ENCODE data around the gene DYNLT2B.
"Not testable (repeated sequence)": the region's sequence is repeated elsewhere in the genome, so short reads cannot be mapped to it uniquely, and the experiment has no call there.

The DYNLT2B gene

DNA sequence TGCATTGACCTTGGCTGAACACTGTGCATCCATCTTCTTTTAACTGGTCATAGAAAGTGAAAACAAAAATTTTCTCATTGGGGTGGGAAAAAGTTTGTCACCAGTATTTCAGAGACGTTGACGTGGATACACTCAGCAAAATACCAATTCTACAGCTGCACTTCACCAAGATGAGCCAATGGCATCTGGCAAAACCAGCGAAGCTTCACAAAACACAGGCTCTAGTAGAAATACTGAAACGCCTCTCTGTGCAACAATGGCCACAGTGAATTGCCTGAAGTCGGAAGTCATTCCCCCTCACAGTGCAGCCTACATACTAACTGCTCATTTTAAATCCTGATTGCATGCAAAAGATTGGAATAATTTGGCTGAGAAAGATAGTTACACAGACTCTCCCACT, 47.5 kb downstream of the DYNLT2B start:
- DNase-seq (ENCODE audit: low spot score): no peak

- no peak for DNase-seq (ENCODE audit: low spot score)
Observed at GRCh38 chr3:196268284-196269163, 49.5 kb downstream of the DYNLT2B start.

- no peak for DNase-seq (ENCODE audit: low spot score)
Observed at GRCh38 chr3:196263819-196264218, 54.2 kb downstream of the DYNLT2B start.

- DNase-seq (ENCODE audit: low spot score): no peak
Observed at GRCh38 chr3:196260784-196261183, 57.3 kb downstream of the DYNLT2B start.

- no peak for DNase-seq (ENCODE audit: low spot score)
Observed at GRCh38 chr3:196255776-196256175, 62.3 kb downstream of the DYNLT2B start.

GRCh38 chr3:196254376-196255283, 63.4 kb downstream of the DYNLT2B start:
- DNase-seq (ENCODE audit: low spot score): no peak

DNA sequence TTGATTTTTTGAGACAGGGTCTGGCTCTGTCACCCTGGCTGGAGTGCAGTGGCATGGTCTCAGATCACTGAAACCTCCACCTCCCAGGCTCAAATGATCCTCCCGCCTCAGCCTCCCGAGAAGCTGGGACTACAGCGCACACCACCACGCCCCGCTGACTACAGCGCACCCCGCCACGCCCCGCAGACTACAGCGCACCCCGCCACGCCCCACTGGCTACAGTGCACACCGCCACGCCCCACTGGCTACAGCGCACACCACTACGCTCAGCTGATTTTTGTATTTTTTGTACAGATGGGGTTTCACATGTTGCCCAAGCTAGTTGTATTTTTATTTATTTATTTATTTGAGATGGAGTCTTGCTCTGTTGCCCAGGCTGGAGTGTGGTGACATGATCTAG, 66.1 kb downstream of the DYNLT2B start:
- peak; percentile 18 for DNase-seq (ENCODE audit: low spot score)

- no peak for DNase-seq (ENCODE audit: low spot score)
Observed at GRCh38 chr3:196246612-196247308, 71.3 kb downstream of the DYNLT2B start.

DNA sequence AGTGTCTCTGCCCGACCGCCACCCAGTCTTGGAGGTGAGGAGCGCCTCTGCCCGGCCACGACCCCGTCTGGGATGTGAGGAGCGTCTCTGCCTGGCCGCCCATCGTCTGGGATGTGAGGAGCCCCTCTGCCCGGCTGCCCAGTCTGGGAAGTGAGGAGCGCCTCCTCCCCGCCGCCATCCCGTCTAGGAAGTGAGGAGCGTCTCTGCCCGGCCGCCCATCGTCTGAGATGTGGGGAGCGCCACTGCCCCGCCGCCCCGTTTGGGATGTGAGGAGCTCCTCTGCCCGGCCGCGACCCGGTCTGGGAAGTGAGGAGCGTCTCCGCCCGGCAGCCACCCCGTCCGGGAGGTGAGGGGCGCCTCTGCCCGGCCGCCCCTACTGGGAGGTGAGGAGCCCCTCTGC, 73.9 kb downstream of the DYNLT2B start:
- not testable (repeated sequence) for DNase-seq (ENCODE audit: low spot score)

- no peak for DNase-seq (ENCODE audit: low spot score)
Observed at GRCh38 chr3:196241704-196242103, 76.3 kb downstream of the DYNLT2B start.

All from germinal center (tissue), 1 donor.